Measurements from ENCODE around the gene ZBTB46.

The ZBTB46 gene

DNA sequence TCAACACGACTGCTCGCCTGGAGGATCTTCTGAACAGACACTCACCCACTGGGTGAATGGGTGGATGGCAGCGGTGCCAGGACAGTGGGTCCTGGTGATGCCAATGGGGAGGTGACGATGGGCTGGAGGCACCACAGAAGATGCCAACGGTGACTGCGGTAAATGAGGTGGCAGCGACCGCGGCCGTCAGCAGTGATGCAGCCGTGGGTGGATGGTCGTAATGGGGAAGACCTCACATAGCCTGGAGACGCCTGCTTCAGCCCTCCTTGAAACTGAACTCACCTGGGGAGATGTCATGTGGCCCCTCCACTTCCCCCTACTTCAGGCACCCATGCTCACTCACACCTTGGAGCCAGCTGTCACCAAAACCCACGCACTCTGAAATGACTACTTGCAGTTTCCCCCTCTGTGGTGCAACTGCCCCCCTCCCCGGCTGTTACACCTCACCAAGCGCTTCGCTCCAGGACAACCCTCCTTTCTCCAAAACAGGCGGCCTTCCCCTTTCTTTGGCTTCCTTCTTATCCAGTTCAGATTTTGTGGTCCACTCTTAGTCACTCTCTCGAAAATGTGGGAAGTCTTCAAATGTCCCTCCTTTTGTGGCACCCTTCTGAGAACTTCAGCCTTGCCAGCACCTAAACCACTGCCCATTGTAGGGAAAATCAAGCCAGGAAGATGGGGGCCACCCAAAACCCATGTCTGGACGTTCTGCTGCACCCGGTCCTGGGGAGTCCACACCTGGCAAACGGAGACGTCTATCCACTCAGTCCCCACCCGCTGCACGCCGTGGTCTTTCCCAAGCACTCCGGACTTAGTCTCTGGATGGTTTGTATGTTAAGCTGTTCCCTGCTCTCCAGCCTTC lies 19.9 kb upstream of the ZBTB46 start:
- TF ChIP-seq, protein P1, sequence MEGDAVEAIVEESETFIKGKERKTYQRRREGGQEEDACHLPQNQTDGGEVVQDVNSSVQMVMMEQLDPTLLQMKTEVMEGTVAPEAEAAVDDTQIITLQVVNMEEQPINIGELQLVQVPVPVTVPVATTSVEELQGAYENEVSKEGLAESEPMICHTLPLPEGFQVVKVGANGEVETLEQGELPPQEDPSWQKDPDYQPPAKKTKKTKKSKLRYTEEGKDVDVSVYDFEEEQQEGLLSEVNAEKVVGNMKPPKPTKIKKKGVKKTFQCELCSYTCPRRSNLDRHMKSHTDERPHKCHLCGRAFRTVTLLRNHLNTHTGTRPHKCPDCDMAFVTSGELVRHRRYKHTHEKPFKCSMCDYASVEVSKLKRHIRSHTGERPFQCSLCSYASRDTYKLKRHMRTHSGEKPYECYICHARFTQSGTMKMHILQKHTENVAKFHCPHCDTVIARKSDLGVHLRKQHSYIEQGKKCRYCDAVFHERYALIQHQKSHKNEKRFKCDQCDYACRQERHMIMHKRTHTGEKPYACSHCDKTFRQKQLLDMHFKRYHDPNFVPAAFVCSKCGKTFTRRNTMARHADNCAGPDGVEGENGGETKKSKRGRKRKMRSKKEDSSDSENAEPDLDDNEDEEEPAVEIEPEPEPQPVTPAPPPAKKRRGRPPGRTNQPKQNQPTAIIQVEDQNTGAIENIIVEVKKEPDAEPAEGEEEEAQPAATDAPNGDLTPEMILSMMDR (IDR thresholded peaks at IDR 0.05; ENCODE audit: borderline replicate concordance, control extremely low read depth, extremely low read depth, insufficient read depth, missing control alignments), result no peak
- in situ Hi-C loops (cut with MboI; ENCODE audit: low sequenced_read_pairs, unreplicated experiment), result loop anchor here (10.0 to 25.0 kb wide), 2 partner anchors 146 to 314 kb away; partner anchors contain the start of genes ARFRP1, PTK6, SRMS and ZGPAT

DNA sequence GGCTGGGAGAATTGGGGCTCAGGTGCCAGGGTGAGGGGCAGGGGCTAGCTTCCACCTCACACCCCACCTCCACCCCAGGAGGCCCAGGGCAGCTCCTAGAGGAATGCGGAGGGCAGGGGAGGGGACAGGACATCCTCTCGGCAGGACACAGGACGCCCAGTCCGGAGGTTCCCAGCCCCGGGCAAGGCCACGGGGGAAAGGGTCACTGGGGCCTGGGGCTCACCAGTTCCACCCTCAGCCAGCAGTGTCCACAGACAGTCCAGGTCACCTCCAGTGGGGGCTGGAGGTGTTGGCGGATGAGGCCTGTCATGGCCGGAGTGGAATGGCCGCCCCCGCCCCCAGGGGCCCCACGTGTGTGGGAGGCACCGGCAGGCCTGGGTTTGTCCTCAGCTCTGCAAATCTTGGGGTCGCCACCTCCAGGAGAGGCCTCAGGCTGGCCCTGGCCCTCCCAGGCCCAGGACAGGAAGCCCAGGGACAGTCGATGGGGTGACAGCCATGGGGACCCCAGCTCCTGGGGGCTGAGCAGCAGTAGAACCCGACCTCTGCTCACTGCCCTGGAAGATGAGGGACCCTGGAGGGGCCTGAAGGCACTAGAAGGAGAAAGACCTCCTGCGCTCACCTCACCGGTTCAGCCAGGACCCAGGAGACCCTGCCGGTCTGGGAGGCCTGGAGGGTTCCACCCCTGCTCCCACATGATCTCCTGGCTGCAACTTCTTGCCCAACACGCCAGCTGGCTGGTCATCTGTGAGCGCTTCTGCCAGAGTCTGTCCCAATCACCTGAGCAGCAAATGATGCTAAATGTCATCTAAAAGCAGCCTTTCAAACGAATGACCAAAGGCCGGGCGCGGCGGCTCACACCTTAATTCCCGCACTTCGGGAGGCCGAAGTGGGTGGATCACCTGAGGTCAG lies 17.2 kb upstream of the ZBTB46 start:
- in situ Hi-C loops (cut with MboI; ENCODE audit: low sequenced_read_pairs, unreplicated experiment), result no loop called here
- TF ChIP-seq, protein P1 (IDR thresholded peaks at IDR 0.05; ENCODE audit: borderline replicate concordance, control extremely low read depth, extremely low read depth, insufficient read depth, missing control alignments), result no peak
- no peak for DNase-seq (ENCODE audit: low spot score)

More for the DNA sequence above, 19.9 kb upstream of the ZBTB46 start:
- peak; percentile 93 for DNase-seq (ENCODE audit: low spot score)

DNA sequence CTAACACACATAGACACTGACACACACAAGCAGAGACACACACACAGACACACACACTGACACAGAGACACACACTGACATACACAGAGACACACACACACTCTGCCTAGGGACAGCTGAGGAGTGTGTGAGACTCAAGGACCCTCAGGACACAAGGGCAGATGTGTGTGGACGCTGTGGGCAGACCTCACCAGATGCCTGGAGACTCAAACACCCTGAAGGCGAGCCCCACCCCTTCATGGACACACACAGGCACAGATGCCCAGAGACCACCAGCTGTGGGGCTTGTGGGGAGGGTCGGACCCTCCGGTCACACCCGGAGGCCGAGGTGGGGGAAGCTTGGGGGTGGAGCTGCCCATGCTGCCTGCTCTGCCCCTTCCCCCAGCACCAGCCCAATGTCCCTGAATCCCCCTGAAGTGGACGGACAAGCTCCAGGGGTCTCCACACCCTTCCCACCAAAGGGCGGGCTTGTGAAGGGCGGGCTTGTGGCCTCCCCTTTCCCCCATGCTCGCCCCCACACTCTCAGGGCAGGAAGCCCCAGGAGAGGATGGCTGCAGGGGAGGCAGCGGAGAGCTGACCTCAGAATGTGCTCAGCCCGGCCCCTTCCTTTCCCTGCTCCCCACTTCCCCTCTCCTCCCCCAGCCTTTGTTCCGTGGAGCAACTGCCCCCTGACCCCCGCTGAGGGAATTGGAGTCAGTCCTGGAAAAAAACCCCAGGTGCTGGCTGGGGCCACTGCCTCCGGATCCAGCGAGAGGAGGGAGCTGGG lies 16.4 kb upstream of the ZBTB46 start:
- TF ChIP-seq, protein P1 (IDR thresholded peaks at IDR 0.05; ENCODE audit: borderline replicate concordance, control extremely low read depth, extremely low read depth, insufficient read depth, missing control alignments), result no peak
- DNase-seq (ENCODE audit: low spot score), result no peak
- in situ Hi-C loops (cut with MboI; ENCODE audit: low sequenced_read_pairs, unreplicated experiment), result no loop called here

DNA sequence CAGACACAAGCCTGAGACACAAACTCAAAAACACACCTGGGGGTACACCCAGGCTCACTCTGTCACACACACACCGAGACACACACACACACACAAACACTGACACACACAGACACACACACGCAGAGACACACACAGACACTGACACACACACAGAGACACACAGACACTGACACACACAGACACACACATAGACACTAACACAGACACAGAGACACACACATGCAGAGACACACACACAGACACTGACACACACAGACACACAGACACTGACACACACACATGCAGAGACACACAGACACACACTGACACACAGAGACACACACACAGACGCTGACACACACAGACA lies 15.8 kb upstream of the ZBTB46 start:
- in situ Hi-C loops (cut with MboI; ENCODE audit: low sequenced_read_pairs, unreplicated experiment), result no loop called here
- DNase-seq (ENCODE audit: low spot score), result no peak
- TF ChIP-seq, protein P1 (IDR thresholded peaks at IDR 0.05; ENCODE audit: borderline replicate concordance, control extremely low read depth, extremely low read depth, insufficient read depth, missing control alignments), result no peak

DNA sequence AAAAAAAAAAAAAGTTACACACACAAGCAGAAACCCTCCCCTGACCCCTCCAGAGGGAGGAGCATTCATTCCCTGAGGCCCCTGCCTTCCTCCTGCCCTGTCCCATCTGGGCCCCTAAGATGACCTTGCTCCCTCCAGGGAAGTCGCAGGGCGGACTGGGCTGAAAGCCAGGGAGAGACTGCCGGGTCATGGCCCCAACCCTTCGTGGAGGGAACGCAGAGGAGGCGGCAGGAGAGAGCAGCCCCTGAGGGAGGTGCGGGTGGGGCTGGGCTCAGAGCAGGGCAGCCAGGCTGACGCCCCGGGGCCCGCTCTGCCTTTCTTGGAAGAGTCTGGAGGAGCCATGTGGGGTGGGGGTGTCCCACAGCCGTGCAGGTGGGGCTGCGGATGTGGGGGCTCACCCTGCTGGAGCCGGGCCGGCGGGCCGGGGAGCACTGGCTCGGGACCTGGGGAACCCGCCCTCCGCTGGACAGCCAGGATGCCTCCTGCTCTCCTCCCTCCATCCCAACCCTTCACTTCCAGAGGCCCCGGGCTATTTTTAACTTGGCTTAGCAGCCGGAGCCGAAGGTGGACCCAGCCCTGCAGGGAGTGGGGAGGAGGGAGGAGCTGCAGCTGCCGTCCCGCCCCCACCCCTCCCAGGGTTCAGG lies 15.2 kb upstream of the ZBTB46 start:
- in situ Hi-C loops (cut with MboI; ENCODE audit: low sequenced_read_pairs, unreplicated experiment), result no loop called here
- TF ChIP-seq, protein P1 (IDR thresholded peaks at IDR 0.05; ENCODE audit: borderline replicate concordance, control extremely low read depth, extremely low read depth, insufficient read depth, missing control alignments), result no peak
- no peak for DNase-seq (ENCODE audit: low spot score)

Measured in GM13976 (cell line).